Lung (tissue), 12 donors: ENCODE data around the gene OTOP3. TPM values are rescaled to one million over a fixed set of nuclear protein-coding genes. Genes with fewer than 3 reads are reported as not detected.

Source experiments
- ATAC-seq: fragments of 200-7000 bp; cut with Tn5 transposase; one replicate; pipeline ENCODE4 v1.9.1; 2020; ENCODE audit warnings: moderate number of reproducible peaks; ENCODE audit not compliant: insufficient read depth, low FRiP score
- DNase-seq, 3 donors: peaks; one replicate each; pipeline ENCODE4 v3.0.0-alpha.2; 2013 to 2017
- H3K27ac ChIP-seq, 2 donors: one replicate each; pipeline ENCODE4 v1.5.1; 2013; ENCODE audit warnings: mild to moderate bottlenecking in 2 of 2, moderate library complexity in 2 of 2, control low read depth in 1 of 2, inconsistent platforms in 1 of 2, low read depth in 1 of 2, low read length in 1 of 2
- H3K27me3 ChIP-seq, 3 donors: one replicate each; pipeline ENCODE4 v1.5.1; 2013; ENCODE audit warnings: low read length in 2 of 3; ENCODE audit not compliant: control insufficient read depth in 3 of 3, insufficient read depth in 3 of 3
- H3K36me3 ChIP-seq, 4 donors: one replicate each; pipeline ENCODE4 v1.5.1; 2013; ENCODE audit warnings: low read length in 4 of 4, mild to moderate bottlenecking in 1 of 4, moderate library complexity in 1 of 4; ENCODE audit not compliant: control insufficient read depth in 4 of 4, insufficient read depth in 4 of 4
- H3K4me1 ChIP-seq, 5 donors: one replicate each; pipeline ENCODE4 v1.5.1; 2013; ENCODE audit warnings: low read length in 5 of 5, mild to moderate bottlenecking in 2 of 5, moderate library complexity in 1 of 5; ENCODE audit not compliant: control insufficient read depth in 5 of 5, insufficient read depth in 5 of 5
- H3K4me3 ChIP-seq: one replicate; pipeline ENCODE4 v1.5.1; 2013; ENCODE audit warnings: mild to moderate bottlenecking, control low read depth, moderate library complexity
- H3K9ac ChIP-seq, 2 donors: one replicate each; pipeline ENCODE4 v1.5.1; 2013; ENCODE audit warnings: low read length in 2 of 2, control low read depth in 1 of 2; ENCODE audit not compliant: insufficient read depth in 1 of 2
- H3K9me3 ChIP-seq, 4 donors: one replicate each; pipeline ENCODE4 v1.5.1; 2013; ENCODE audit warnings: low read length in 3 of 4, mild to moderate bottlenecking in 1 of 4, moderate library complexity in 1 of 4; ENCODE audit not compliant: control insufficient read depth in 4 of 4, insufficient read depth in 3 of 4
- WGBS, 2 donors: extraction: QIAGEN DNeasy Blood & Tissue Kit; methylation state at CpG; one replicate each; pipeline ENCODE4 v1.1.7; 2013; 5-methylcytosine and 5-hydroxymethylcytosine counted together
- polyA plus RNA-seq, 2 donors: library from polyadenylated mRNA; stranded (reverse); fragments of 200-250 nt; gene quantifications; one replicate each; pipeline ENCODE4 v1.2.1, GENCODE V29; 2013
- total RNA-seq, 2 donors: library from RNA; depleted of rRNA in 1 of 2; stranded (reverse); fragments of >200 nt in 1 of 2; gene quantifications; one replicate each; pipeline ENCODE4 v1.2.1, GENCODE V29; 2014 to 2021
- TF ChIP-seq, protein P1 (sequence below): IDR thresholded peaks from 2 replicates; pipeline ENCODE4 v1.5.1; 2012; ENCODE audit warnings: mild to moderate bottlenecking; ENCODE audit errors: control extremely low read depth, extremely low read depth
- donor health status: control.
- donor health status: control.
- donor health status: Bipolar disorder and iron deficiency.
- donor health status: healthy.
- donor health status: DM: yes; HTN: yes; CAD: no.

OTOP3 gene
- total and polyA plus RNA-seq, 4 donors: not detected

DNA sequence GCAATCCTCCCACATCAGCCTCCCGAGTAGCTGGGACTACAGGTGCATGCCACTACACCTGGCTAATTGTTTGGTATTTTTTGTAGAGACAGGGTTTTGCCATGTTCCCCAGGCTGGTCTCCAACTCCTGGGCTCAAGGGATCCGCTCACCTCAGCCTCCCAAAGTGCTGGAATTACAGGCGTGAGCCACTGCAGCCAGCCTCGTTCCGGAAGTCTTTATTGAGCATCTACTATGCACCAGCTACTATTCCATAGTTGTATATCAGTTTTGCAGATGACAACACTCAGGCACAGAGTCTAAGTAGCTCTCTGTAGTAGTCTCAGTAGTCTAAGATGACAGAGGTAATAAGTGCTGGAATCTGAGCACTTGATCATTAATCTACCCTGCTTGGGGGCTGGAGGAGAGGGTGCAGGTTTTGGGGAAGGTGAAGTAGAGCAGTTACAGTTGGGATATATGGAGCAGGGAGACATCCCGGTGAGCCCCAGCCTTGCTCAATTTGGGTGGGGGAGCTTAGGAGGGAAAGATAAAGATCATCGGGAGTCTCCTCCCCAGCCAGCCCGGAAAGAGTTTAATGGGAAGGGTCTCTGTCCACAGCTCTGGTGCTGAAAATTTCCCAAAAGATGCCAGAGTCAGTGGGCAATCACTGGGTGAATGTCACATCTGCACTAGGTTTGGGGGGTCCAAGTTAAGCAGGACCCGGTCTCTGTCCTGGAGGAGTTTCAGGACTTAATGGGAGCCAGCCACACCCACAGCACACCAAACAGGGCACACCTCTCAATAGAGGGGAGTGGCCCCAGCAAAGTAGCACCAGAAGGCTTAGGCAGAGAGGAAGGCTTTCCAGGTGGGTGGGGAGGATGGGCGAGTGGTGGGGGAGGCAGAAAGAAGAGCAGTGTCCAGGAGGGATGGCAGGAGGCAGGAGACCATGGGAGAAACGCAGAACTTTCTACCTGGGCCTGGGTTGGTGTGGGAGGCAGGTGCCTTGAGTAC lies 1.7 kb downstream of the OTOP3 start:
- no peak for DNase-seq
- Histone ChIP-seq H3K9ac (no peak overlapping the region), H3K9me3 (peaks cover 0 to 3% (median 0%) of the 10 kb centered on the region in 4 donors), H3K27ac (no peak overlapping the region), H3K4me1 (peaks cover 0 to 3% (median 0%) of the 10 kb centered on the region in 5 donors), H3K27me3 (peaks cover 0 to 76% (median 24%) of the 10 kb centered on the region in 3 donors), H3K36me3 (no peaks in the 10 kb centered on the region), H3K4me3 (no peak overlapping the region)
- TF ChIP-seq, protein P1, sequence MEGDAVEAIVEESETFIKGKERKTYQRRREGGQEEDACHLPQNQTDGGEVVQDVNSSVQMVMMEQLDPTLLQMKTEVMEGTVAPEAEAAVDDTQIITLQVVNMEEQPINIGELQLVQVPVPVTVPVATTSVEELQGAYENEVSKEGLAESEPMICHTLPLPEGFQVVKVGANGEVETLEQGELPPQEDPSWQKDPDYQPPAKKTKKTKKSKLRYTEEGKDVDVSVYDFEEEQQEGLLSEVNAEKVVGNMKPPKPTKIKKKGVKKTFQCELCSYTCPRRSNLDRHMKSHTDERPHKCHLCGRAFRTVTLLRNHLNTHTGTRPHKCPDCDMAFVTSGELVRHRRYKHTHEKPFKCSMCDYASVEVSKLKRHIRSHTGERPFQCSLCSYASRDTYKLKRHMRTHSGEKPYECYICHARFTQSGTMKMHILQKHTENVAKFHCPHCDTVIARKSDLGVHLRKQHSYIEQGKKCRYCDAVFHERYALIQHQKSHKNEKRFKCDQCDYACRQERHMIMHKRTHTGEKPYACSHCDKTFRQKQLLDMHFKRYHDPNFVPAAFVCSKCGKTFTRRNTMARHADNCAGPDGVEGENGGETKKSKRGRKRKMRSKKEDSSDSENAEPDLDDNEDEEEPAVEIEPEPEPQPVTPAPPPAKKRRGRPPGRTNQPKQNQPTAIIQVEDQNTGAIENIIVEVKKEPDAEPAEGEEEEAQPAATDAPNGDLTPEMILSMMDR: no peak
- 55 to 57% methylated on average over 11 of the region's 11 CpGs for WGBS, 2 donors
- ATAC-seq: no peak

DNA sequence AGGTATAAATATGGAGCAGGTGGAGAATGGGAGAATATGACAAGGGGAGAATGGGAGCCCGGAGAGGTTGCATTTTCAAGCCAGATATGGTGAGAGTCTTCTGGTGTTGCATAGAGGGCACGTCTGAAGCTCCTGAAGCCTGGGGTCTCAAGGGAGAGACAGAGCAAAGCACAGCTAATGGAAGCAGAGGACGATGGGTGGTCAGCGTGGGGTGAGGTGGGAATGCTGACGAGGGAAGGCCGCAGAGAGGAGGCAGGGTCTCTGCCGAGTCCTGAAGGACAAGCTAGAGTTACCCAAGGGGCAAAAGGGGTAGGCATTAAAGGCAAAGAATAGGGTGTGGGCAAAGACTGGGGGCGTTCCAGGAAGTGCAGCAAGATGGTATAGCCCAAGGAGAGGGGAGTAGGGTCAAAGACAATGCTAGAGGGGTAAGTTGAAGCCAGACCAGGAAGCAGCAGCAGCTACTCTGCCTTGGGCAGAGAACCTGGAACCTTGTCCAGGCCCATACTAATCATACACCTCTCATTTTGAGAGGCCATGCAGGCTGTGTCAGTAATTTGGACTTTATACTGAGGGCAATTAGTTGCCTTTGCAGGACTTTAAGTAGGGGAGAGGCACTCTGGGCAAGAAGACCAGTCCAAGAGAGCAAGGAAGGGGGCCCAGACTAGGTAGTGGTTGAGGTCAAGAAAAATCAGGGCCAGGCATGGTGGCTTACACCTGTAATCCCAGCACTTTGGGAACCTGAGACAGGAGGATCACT lies 2.7 kb downstream of the OTOP3 start:
- H3K27me3 ChIP-seq: peaks cover 0 to 72% (median 21%) of the 10 kb centered on the region in 3 donors

DNA sequence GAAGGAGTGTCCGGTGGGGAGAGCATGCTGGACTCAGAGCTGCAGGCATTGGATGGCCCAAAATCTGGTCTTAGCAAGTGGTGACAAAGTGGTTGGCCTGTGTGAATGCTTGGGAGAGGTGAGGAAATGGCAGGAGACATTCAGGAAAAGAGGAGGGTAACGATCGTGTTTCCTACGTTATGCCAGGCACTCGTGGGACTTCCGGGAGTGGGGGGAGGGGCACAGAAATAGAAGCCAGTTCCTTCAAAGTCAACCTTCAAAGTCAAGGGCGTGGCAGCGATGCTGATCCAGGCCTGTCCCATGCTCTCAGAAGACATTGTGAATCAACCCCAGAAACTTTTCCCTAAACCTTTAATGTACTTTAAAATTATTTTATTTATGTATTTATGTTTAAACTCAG lies 3.8 kb downstream of the OTOP3 start:
- ATAC-seq: no peak
- Histone ChIP-seq H3K9me3 (peaks cover 0 to 3% (median 0%) of the 10 kb centered on the region in 4 donors), H3K27ac (no peak overlapping the region), H3K9ac (no peak overlapping the region), H3K36me3 (no peaks in the 10 kb centered on the region), H3K4me1 (peaks cover 0 to 3% (median 0%) of the 10 kb centered on the region in 5 donors), H3K27me3 (peaks cover 0 to 64% (median 19%) of the 10 kb centered on the region in 3 donors), H3K4me3 (no peak overlapping the region)
- no peak for DNase-seq
- WGBS, 2 donors: 47 to 51% methylated on average over 8 of the region's 8 CpGs
- TF ChIP-seq, protein P1: no peak

More for the DNA sequence above, 2.7 kb downstream of the OTOP3 start:
- peaks cover 0 to 3% (median 0%) of the 10 kb centered on the region in 4 donors for H3K9me3 ChIP-seq
- 70 to 75% methylated on average over 8 of the region's 8 CpGs for WGBS, 2 donors
- TF ChIP-seq, protein P1: no peak
- no peak overlapping the region for H3K9ac ChIP-seq
- peaks cover 0 to 3% (median 0%) of the 10 kb centered on the region in 5 donors for H3K4me1 ChIP-seq
- H3K27ac ChIP-seq: no peak overlapping the region
- no peak for ATAC-seq
- H3K4me3 ChIP-seq: no peak overlapping the region
- H3K36me3 ChIP-seq: no peaks in the 10 kb centered on the region
- no peak for DNase-seq
